ENCODE results near the gene SNRNP48.
A peak's percentile ranks its signal among the peaks of the same experiment; 100 is the strongest.

Gene SNRNP48

DNA sequence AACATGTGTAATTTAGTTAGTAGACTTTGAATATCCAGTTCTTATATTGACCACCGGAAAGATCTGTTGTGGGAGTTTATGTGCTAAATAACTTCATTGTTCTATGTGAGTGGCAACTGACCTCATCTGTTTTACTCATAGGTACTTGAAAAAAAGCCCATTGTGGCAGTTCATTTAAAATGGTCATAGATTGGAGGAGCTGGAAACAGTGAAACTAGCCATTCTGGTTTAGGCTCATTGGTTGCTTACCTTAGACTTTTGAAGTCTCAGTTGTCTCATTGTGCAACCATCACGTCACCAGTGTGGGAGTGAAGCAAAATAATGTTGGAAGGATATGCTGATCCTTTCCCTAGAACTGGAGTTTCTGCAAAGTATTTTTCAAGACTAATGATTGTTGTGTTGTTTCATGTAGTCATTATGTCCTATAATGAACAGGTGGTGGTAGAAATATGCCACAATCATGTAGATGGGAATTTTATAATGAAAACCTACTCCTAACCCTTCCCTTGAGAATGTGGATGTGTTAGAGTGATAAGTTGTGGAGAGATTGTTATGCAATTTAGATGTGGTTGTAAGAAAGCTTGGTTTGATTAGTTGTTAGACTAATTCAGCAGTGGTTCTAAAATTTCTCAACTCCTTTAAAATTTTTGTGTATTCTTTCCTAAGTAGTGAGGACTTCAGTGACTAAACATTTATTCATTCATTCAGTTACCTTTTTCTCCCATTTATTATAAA is 30.2 kb upstream of the SNRNP48 start:
- DNase-seq (ENCODE audit: low read depth) = no peak

DNA sequence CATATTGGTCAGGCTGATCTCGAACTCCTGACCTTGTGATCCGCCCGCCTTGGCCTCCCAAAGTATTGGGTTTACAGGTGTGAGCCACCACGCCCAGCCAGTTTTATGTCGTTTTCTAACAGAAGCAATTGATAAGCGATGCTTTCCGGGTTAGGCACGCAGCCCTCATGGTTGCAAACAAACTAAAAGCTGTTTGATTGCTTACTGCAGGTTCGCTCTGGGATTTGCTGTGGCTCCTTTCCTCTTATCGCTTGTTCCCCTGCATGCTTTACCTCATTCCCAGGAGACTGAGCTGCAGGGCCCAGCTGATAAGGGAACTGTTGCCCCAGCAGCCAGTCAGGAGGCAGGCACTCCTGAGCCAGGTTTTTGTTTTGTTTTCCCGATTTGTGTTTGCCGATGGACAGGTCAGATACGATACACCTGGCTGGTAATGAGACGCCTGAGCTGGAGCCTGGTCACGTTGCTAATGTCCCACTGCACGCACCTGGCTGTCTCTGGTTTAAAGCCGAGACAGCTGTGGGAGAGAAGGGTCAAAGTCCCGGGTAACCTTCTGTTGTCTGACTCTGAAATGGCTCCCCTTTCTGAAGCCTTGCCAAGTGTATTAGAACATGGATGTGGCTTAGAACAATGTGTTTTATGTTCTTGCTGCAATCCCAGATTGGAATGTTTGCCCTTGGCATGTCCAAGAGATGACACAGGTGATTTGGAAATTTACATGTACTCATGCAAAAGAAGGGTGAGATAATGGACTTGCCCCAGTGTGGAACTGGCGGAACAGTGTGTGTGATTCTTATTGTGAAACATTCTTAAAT is 28.6 kb upstream of the SNRNP48 start:
- no peak for DNase-seq (ENCODE audit: low read depth)

DNA sequence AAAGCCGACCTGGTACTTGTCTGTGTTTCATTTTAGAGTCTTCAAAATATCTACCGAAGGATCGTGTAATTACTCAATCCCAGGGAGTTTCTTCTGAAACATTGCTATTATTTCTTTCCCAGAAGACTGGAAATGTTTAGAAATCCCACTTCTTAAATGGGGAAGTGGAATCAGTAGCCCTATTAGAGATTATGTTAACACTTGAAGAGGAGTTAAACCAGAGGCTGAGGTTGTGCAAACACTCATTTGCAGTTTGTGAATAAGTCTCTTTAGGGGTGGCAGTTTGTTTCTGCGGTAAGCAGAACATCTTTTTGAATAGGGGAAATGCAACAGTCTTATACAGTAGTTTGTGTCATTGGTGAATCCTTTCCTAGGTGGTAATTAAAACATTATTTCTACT is 27.2 kb upstream of the SNRNP48 start:
- DNase-seq (ENCODE audit: low read depth) = no peak

DNA sequence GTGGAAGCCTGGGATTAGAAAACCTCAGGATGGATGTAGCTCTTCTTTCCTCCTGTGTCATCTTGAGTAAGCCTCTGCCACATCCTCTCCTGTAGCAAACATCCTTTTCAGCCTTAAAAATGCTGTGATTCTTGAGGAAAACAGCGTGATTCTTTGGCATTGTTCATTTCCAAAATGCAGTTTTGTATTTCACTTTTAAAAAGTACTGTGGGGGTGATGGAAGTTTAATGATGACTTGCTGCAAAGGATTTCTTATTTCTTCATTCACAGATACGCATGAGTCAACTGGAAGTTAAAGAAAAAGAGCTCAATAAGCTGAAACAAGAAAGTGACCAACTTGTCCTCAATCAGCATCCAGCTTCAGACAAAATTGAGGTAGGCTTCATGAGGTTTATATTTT is 23.9 kb upstream of the SNRNP48 start:
- DNase-seq (ENCODE audit: low read depth) = no peak

DNA sequence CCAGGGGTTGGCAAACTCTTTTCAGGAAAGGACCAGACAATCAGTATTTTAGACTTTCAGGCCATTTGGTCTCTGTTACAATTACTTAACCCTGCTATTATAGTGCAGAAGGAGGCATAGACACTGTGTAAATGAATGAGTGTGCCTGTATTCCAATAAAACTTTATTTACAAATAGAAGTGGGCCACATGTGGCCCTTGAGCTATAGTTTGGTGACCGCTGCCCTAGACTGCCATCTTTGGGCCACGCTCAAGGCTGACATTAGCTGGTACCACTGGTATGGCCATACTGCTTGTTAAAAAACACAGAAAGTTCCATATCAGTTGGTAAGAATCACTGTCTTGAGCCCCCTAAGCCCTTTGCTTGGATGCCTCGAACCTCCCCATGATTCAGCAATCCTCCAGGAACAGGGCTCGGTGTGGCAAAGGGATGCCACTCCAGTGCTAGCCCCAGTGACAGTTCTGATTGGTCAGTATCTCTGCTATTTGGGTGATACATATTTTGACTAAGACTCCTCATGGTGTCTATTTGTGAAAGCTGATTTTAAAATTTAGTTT is 23.3 kb upstream of the SNRNP48 start:
- DNase-seq (ENCODE audit: low read depth) = no peak

DNA sequence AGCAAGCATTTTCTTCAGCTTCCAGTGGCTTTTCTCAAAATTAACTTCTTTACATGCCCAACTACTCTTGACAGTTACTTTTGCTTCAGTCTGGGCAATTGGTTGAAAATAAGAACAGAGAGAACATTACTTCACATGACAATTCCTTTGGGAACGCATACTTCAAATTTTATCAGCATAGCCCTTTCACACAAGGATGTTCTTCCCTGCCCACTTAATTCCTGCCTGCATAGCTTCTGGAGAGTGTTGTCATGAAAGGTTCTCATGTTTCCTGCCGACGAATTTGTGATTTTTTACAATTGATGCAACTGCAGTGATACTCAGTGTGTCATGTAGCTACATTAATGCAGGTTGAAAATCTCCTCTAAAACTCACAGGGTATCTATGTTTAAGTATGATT is 22.0 kb upstream of the SNRNP48 start:
- DNase-seq (ENCODE audit: low read depth) = peak; percentile 52

DNA sequence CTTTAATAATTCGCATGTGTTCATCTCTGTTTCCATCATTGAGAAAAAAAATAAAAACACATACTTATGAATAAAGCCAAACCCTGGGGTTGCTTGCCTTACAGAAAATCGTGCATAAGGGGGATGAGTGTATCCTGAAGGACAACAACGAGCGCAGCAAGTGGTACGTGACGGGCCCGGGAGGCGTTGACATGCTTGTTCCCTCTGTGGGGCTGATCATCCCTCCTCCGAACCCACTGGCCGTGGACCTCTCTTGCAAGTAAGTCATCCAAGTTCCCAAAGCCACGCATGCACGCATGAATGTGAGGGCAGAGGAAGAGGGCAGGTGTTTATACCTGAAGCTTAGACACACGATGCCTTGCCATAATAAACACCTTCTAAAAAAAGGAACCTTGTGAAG is 20.9 kb upstream of the SNRNP48 start:
- DNase-seq (ENCODE audit: low read depth) = no peak

DNA sequence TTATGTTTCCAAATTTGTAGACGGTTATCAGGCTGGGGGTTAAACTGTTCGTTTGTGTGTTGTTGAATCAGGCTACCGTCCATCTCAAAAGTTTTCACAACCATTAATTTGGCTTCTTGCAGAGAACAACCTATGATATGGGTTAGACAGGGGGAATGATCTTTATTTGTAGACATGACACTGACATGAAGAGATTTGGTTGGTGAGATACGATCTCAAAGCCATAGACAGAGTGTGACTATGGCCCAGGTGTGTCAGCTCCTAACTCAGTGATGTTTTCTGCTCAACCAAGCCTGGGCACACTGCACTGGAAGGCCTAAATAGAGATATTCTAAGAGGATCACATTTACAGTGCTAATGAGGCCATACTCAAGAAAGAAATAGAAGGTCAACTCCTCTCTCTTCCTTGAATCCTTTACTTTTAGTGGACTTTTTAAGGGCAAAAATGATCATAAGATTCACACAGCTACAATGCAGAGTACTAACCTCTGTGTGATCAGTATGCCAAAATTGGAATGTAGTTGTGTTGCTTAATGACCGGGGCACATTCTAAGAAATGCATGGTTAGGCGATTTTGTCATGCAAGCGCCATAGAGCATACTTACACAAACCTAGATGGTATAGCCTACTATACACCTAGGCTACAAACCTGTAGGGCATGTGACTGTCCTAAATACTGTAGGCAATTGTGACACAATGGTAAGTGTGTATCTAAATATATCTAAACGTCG is 17.6 kb upstream of the SNRNP48 start:
- no peak for DNase-seq (ENCODE audit: low read depth)

DNA sequence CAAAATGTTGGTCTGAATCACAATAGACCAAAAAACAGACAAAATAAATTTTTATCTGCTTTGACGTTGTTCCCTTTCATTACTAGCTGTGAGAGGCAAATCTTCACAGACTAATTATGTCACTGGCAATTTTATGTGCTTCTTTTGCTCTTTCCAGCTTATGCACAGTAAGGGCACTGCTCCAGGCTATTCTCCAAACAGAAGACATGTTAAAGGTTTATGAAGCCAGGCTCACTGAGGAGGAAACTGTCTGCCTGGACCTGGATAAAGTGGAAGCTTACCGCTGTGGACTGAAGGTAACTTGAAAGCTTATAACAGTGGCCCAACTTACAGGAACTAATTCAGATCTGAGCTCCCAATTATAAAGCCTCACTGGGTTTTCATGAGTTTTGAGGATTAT is 15.5 kb upstream of the SNRNP48 start:
- no peak for DNase-seq (ENCODE audit: low read depth)

DNA sequence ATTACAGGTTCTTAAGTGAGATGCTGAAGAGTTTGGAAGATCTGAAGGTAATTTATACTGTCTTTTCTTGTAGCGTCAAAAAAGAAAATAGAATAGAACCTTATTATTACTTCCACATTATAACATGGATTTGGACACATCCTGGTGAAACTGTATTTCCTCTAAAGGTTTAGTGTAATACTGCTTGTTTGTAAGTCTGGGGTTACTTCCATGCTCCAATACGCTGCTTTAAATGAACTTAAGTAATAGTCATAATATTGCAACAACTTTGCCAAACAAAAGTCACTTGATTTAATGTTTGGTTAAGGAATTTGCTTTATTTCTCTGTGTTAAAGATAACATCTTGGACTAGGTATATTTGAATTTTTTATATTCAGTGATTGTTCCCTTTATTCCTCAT is 11.5 kb upstream of the SNRNP48 start:
- DNase-seq (ENCODE audit: low read depth) = no peak

DNA sequence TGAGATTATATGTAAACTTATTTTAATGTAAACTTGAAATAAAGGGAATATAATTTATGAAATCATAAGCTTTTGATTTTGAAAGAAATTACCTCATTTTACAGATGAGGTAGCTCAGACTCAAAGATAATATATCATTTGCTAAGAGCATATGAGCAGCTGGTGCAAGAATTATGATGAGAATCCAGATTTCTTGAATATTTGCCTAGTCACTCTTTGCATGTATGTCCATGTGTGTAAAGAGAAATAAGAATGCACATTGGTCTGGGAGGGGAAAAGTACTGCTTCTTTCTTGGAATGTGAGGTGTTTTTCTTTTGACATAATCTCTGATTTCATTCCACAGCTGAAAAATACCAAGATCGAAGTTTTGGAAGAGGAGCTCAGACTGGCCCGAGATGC is 11.1 kb upstream of the SNRNP48 start:
- no peak for DNase-seq (ENCODE audit: low read depth)

DNA sequence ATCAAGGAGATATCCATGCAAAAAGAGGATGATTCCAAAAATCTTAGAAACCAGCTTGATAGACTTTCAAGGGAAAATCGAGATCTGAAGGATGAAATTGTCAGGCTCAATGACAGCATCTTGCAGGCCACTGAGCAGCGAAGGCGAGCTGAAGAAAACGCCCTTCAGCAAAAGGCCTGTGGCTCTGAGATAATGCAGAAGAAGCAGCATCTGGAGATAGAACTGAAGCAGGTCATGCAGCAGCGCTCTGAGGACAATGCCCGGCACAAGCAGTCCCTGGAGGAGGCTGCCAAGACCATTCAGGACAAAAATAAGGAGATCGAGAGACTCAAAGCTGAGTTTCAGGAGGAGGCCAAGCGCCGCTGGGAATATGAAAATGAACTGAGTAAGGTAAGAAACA is 10.1 kb upstream of the SNRNP48 start:
- no peak for DNase-seq (ENCODE audit: low read depth)

DNA sequence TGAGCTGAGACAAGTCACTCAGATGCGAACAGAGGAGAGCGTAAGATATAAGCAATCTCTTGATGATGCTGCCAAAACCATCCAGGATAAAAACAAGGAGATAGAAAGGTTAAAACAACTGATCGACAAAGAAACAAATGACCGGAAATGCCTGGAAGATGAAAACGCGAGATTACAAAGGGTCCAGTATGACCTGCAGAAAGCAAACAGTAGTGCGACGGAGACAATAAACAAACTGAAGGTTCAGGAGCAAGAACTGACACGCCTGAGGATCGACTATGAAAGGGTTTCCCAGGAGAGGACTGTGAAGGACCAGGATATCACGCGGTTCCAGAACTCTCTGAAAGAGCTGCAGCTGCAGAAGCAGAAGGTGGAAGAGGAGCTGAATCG is 9.5 kb upstream of the SNRNP48 start:
- no peak for DNase-seq (ENCODE audit: low read depth)

DNA sequence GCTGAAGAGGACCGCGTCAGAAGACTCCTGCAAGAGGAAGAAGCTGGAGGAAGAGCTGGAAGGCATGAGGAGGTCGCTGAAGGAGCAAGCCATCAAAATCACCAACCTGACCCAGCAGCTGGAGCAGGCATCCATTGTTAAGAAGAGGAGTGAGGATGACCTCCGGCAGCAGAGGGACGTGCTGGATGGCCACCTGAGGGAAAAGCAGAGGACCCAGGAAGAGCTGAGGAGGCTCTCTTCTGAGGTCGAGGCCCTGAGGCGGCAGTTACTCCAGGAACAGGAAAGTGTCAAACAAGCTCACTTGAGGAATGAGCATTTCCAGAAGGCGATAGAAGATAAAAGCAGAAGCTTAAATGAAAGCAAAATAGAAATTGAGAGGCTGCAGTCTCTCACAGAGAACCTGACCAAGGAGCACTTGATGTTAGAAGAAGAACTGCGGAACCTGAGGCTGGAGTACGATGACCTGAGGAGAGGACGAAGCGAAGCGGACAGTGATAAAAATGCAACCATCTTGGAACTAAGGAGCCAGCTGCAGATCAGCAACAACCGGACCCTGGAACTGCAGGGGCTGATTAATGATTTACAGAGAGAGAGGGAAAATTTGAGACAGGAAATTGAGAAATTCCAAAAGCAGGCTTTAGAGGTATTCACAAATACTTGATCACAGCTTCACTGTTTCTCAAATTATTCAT is 8.9 kb upstream of the SNRNP48 start:
- DNase-seq (ENCODE audit: low read depth) = no peak

DNA sequence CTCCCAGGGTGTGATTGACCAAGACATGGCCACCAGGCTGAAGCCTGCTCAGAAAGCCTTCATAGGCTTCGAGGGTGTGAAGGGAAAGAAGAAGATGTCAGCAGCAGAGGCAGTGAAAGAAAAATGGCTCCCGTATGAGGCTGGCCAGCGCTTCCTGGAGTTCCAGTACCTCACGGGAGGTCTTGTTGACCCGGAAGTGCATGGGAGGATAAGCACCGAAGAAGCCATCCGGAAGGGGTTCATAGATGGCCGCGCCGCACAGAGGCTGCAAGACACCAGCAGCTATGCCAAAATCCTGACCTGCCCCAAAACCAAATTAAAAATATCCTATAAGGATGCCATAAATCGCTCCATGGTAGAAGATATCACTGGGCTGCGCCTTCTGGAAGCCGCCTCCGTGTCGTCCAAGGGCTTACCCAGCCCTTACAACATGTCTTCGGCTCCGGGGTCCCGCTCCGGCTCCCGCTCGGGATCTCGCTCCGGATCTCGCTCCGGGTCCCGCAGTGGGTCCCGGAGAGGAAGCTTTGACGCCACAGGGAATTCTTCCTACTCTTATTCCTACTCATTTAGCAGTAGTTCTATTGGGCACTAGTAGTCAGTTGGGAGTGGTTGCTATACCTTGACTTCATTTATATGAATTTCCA is 4.6 kb upstream of the SNRNP48 start:
- DNase-seq (ENCODE audit: low read depth) = no peak

DNA sequence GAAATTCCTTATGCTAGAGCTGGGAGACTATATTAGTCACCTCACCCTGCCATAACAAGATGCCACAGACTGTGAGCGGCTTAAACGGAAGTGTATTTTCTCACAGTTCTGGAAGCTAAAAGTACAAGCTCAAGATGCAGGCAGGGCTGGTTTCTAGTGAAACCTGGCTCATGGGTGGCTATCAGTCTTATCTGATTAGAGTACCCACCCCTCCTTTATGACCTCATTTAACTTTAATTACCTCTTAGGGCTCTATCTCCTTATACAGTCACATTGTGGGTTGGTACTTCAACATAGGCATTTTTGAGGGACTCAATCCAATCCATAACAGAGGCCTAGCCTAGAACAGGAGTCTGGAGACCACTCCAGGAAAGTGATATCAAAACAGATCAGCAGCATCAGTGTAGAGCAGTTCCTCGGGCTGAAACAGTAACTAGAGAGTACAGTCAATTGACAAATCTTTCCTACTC is 2.3 kb upstream of the SNRNP48 start:
- DNase-seq (ENCODE audit: low read depth) = peak; percentile 28

DNA sequence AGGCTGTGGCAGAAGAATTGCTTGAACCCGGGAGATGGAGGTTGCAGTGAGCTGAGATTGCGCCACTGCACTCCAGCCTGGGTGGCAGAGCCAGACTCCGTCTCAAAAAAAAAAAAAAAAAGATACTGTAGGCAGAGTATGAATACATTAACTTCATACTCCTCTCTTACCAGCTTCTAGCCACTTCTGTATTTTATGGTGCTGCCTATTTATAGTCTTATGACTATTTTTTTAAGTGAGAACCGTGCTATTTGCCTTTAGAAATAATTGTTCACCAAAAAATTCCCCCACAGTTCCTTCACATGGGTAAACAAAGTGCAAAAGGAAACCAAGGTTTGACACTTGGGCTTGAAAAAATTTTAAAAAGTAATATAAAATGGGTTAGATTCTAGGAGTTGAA is 1.5 kb upstream of the SNRNP48 start:
- no peak for DNase-seq (ENCODE audit: low read depth)

DNA sequence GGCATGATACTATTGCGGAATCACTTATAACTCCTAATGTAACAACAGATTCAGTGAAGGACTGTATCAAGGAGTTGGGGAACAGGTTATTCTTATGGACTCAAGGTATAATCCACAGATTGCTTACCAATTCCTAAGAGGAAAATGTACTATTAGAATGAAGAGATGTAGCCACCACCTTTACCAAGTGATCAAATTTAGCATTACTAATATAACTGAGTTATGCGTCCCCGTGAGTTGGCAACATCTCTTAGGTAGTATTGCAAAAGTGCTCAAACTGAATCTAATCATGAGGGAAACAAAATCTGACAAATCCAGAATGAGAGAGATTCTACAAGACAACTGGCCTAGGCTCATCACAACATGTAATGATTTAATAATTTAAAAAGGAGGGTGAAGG is 777 bp upstream of the SNRNP48 start:
- no peak for DNase-seq (ENCODE audit: low read depth)

DNA sequence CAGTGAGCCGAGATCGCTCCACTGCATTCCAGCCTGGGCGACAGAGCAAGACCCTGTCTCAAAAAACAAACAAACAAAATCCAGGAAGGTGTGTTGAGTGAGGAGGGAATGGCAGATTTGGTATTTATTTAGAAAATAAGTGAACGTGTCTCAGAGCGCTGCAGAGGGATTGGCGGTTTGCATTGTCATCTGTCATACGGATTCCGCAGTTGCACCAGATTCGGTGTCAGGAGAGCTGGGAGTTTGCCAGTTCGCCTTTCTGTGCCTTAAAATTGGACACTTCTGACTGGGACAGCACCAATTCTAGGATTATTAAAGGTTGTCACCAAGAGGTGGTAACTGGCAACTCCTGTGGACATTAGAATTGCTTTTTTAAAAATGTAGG is 912 bp downstream of the SNRNP48 start:
- DNase-seq (ENCODE audit: low read depth) = no peak

DNA sequence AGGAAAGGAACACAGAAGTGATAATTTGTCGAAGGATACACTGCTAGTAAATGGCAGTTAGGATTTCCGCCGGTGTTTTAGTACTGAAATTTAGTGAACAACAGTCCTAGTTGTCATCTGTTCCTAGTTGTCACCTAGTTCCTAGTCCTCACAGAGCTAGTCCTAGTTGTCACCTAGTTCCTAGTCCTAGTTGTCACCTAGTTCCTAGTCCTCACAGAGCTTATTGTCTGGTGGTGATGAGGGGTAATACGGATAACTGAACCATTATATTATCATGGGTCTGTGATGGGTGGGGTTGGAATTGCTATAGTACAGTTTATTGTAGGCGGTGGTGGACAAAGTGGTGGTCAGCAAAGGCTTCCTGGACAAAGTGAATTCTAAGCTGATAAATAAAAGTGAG is 1.8 kb downstream of the SNRNP48 start:
- no peak for DNase-seq (ENCODE audit: low read depth)

DNA sequence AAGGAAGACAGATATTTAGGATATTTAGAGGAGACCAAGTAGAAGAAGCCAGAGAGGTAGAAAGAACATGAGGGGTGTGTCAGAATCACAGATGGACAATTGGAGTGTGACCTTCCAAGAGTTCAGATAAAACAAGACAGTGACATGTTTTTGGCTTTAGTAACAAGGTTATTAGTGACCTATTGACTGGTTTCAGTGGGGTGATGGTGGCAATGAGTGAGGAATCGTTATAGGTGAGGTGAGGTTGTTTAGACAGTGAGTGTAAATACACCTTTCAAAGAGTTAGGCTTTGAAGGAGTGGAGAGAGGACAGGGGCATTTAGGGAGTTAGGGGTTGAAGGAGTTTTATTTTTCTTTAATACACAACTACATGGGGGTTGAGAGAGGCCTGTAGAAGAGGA is 3.2 kb downstream of the SNRNP48 start:
- DNase-seq (ENCODE audit: low read depth) = no peak
